ENCODE measurements around the gene BCL11A. TPM values are rescaled to one million over a fixed set of nuclear protein-coding genes. Genes with fewer than 3 reads are reported as not detected.

The BCL11A gene
- total RNA-seq, 2 experiments from 2014 or later = 2.3 to 3.3 TPM

DNA sequence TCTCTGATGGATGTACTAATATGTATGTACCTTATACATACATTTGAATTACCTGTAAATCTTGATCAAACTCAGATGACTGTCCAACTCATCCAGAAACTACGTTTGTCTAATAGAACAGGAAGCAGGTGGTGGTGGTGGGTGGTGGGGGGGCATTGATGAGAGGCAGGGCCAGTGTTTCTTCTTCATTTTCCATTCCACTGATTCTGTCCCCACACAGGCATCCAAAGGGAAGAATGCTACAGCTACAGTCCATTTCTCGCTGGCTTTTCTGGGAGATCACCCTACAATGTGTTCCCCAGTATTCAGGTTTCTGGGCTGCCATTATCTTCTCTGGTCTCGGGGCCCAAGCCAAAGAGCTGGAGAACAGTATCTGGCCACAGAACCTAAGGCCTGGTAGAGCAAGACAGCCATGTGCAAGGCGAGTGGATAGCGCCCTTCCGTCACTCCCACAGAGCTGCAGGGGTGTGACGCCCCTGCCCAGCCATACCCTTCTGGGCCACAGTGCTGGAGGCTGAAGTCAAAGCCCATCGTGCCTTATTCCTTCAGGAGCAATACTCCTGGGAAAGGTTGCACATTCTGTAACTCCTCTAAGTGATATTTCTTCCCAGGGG, 54.5 kb downstream of the BCL11A start:
- H3K27ac ChIP-seq (ENCODE audit: low read depth in 1 of 2, low read length in 2 of 2) = no peak overlapping the region

DNA sequence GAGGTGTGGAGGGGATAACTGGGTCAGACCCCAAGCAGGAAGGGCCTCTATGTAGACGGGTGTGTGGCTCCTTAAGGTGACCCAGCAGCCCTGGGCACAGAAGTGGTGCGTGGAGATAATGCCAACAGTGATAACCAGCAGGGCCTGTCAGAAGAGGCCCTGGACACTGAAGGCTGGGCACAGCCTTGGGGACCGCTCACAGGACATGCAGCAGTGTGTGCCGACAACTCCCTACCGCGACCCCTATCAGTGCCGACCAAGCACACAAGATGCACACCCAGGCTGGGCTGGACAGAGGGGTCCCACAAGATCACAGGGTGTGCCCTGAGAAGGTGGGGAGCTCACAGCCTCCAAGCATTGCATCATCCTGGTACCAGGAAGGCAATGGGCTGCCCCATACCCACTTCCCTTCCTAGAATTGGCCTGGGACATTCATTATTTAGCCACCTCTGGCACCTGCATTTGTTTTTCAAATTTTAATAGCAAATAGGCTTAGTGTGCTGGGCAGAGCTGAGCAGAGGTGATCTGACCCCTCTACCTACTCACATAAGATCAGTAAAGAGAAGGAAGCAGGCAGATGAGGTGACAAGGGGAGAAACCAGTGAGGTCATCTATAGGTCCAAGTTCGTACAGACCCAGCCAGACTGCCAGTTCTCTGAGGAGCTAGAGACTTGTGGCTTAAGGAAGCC, 55.2 kb downstream of the BCL11A start:
- CTCF ChIA-PET = no interaction called here
- Histone ChIP-seq H3K4me3 (ENCODE audit: low read length) (no peak overlapping the region), H3K36me3 (ENCODE audit: insufficient read depth, low read length) (no peaks in the 10 kb centered on the region), H3K27me3 (ENCODE audit: control insufficient read depth in 1 of 2, insufficient read depth in 2 of 2, low read length in 2 of 2) (no peaks in the 10 kb centered on the region), H3K4me1 (ENCODE audit: insufficient read depth, low read length) (no peaks in the 10 kb centered on the region), H3K27ac (ENCODE audit: low read depth in 1 of 2, low read length in 2 of 2) (no peak overlapping the region), H3K9me3 (ENCODE audit: control insufficient read depth in 1 of 2, insufficient read depth in 1 of 2, low read length in 2 of 2) (no peaks in the 10 kb centered on the region)
- TF ChIP-seq, protein P1, sequence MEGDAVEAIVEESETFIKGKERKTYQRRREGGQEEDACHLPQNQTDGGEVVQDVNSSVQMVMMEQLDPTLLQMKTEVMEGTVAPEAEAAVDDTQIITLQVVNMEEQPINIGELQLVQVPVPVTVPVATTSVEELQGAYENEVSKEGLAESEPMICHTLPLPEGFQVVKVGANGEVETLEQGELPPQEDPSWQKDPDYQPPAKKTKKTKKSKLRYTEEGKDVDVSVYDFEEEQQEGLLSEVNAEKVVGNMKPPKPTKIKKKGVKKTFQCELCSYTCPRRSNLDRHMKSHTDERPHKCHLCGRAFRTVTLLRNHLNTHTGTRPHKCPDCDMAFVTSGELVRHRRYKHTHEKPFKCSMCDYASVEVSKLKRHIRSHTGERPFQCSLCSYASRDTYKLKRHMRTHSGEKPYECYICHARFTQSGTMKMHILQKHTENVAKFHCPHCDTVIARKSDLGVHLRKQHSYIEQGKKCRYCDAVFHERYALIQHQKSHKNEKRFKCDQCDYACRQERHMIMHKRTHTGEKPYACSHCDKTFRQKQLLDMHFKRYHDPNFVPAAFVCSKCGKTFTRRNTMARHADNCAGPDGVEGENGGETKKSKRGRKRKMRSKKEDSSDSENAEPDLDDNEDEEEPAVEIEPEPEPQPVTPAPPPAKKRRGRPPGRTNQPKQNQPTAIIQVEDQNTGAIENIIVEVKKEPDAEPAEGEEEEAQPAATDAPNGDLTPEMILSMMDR (IDR thresholded peaks at IDR 0.05) = no peak
- DNase-seq (no peak), ATAC-seq (ENCODE audit: poor library complexity) (no peak)
- Mint-ChIP-seq H3K27me3 (no peaks in the 10 kb centered on the region), H3K27ac (no peak overlapping the region), H3K4me3 (no peak overlapping the region), H3K36me3 (ENCODE audit: low read depth) (no peaks in the 10 kb centered on the region), H3K4me1 (ENCODE audit: low read depth) (no peaks in the 10 kb centered on the region), H3K9me3 (no peaks in the 10 kb centered on the region)
- intact Hi-C loops (cut with DNase I, micrococcal nuclease) = no loop called here
- POLR2A ChIA-PET = no interaction called here

More for the DNA sequence above, 54.5 kb downstream of the BCL11A start:
- Mint-ChIP-seq H3K36me3 (ENCODE audit: low read depth) (no peaks in the 10 kb centered on the region), H3K27ac (no peak overlapping the region), H3K4me3 (no peak overlapping the region), H3K27me3 (no peaks in the 10 kb centered on the region), H3K9me3 (no peaks in the 10 kb centered on the region), H3K4me1 (ENCODE audit: low read depth) (no peaks in the 10 kb centered on the region)
- H3K27me3 ChIP-seq (ENCODE audit: control insufficient read depth in 1 of 2, insufficient read depth in 2 of 2, low read length in 2 of 2) = no peaks in the 10 kb centered on the region
- ATAC-seq (ENCODE audit: poor library complexity) = no peak
- ChIA-PET POLR2A (no interaction called here), CTCF (no interaction called here)
- TF ChIP-seq, protein P1 (IDR thresholded peaks at IDR 0.05) = no peak
- no peaks in the 10 kb centered on the region for H3K36me3 ChIP-seq (ENCODE audit: insufficient read depth, low read length)
- no peak for DNase-seq
- H3K4me3 ChIP-seq (ENCODE audit: low read length) = no peak overlapping the region
- intact Hi-C loops (cut with DNase I, micrococcal nuclease) = no loop called here
- H3K9me3 ChIP-seq (ENCODE audit: control insufficient read depth in 1 of 2, insufficient read depth in 1 of 2, low read length in 2 of 2) = no peaks in the 10 kb centered on the region
- H3K4me1 ChIP-seq (ENCODE audit: insufficient read depth, low read length) = no peaks in the 10 kb centered on the region

DNA sequence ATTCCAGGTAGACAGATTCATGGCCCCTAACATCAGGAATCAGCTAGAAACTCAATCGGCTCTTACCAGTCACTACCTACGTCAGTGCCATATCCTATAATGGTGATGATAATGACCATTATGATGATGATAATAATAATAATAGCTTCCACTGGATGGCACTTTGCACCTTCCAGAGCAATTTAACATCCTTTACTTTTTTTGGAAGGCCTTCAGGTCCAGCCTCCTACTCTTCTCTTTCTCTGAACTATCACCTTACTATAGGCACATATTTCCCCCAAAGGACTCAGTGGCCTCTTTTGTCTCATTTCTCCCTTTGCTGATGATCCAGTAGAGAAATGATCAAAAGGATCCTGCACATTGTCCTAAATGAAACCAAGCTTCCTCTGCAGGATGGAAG, 56.0 kb downstream of the BCL11A start:
- ChIA-PET CTCF (no interaction called here), POLR2A (no interaction called here)
- no peaks in the 10 kb centered on the region for H3K4me1 Mint-ChIP-seq (ENCODE audit: low read depth)
- TF ChIP-seq, protein P1 (IDR thresholded peaks at IDR 0.05) = no peak
- no peaks in the 10 kb centered on the region for H3K27me3 Mint-ChIP-seq
- DNase-seq (no peak), ATAC-seq (ENCODE audit: poor library complexity) (no peak)
- Histone ChIP-seq H3K27ac (ENCODE audit: low read depth in 1 of 2, low read length in 2 of 2) (no peak overlapping the region), H3K27me3 (ENCODE audit: control insufficient read depth in 1 of 2, insufficient read depth in 2 of 2, low read length in 2 of 2) (no peaks in the 10 kb centered on the region), H3K9me3 (ENCODE audit: control insufficient read depth in 1 of 2, insufficient read depth in 1 of 2, low read length in 2 of 2) (no peaks in the 10 kb centered on the region), H3K4me3 (ENCODE audit: low read length) (no peak overlapping the region), H3K36me3 (ENCODE audit: insufficient read depth, low read length) (no peaks in the 10 kb centered on the region), H3K4me1 (ENCODE audit: insufficient read depth, low read length) (no peaks in the 10 kb centered on the region)
- intact Hi-C loops (cut with DNase I, micrococcal nuclease) = no loop called here
- H3K9me3 Mint-ChIP-seq = no peaks in the 10 kb centered on the region
- H3K36me3 Mint-ChIP-seq (ENCODE audit: low read depth) = no peaks in the 10 kb centered on the region
- H3K4me3 Mint-ChIP-seq = no peak overlapping the region
- no peak overlapping the region for H3K27ac Mint-ChIP-seq

Data from CD4-positive, alpha-beta T cell (primary cell).